ENCODE data around the gene ACTR5. TPM values are rescaled to one million over a fixed set of nuclear protein-coding genes. Genes with fewer than 3 reads are reported as not detected.

The ACTR5 gene
- total and polyA plus RNA-seq, 9 donors = 5.3 to 6.7 (median 6.2) TPM

DNA sequence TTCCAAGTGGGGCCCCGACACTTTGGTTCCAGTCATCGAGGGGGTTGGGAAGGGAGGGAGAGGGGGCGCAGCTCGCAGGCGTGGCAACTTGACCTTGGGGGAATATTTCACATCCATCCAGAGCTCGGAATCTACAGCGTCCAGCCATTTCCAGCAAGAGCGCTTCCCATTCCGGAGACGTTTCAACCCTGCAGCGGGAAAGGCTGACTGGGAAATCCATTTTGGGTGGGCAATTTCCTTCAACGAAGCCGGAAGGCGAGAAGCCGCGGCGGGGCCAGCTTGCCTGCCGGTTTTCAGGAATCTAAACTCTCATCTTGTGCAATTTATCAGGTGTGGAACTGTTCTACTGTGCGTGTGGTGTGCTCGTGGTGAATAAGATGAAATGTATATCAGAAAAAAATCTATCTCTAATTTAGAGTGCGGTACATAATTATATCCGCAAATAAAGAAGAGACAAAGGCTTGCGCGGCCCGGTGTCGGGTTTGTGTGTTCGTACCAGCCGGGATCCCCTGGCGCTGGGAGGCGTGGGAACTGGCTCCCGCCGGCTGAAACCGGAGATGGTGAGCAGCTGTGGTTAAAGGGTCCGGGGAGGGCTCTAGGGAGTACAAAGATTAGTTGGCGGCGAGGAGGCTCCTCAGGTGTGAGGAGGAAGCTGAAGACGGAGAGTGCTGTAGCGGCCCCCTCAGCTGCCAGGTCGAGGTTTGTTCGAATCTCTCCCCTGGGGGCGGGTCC lies 19.2 kb upstream of the ACTR5 start:
- under 1% methylated on average over 21 of the region's 41 CpGs for WGBS (ENCODE audit: insufficient coverage)
- H3K4me1 ChIP-seq (ENCODE audit: control insufficient read depth, insufficient read depth, low read length) = peaks cover 62% of the 10 kb centered on the region
- no peaks in the 10 kb centered on the region for H3K36me3 ChIP-seq (ENCODE audit: control insufficient read depth, insufficient read depth, low read length)
- H3K27me3 ChIP-seq (ENCODE audit: control insufficient read depth, insufficient read depth, low read length) = peaks cover 97% of the 10 kb centered on the region
- no peaks in the 10 kb centered on the region for H3K9me3 ChIP-seq (replicated peaks; ENCODE audit: control insufficient read depth, low read depth, low read length)
- H3K27ac ChIP-seq (ENCODE audit: low read length) = no peak overlapping the region
- DNase-seq = peak; percentile 20
- H3K4me3 ChIP-seq (ENCODE audit: low read length) = no peak overlapping the region

DNA sequence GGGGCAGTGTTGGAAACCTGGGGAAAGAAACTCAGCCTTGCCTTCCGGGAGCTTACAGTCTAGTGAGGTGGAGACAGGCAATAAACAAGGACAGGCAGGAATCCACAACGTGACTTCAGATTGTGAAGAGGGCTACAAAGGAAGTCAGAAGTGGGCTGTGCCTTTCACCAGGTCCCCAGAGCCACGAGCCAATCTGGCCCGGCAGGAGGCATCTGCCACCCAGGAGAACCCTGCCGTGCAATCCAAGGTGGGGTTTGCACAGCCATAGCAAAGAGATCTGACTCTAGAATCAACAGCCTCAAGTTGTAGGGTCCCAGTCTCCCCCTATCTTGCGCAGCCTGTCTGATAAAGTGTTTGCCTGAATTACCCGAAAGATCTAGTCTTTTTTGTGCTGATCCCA lies 18.5 kb upstream of the ACTR5 start:
- H3K4me3 ChIP-seq (ENCODE audit: low read length) = no peak overlapping the region
- 9% methylated on average over 5 of the region's 7 CpGs for WGBS (ENCODE audit: insufficient coverage)
- H3K4me1 ChIP-seq (ENCODE audit: control insufficient read depth, insufficient read depth, low read length) = peaks cover 57% of the 10 kb centered on the region

DNA sequence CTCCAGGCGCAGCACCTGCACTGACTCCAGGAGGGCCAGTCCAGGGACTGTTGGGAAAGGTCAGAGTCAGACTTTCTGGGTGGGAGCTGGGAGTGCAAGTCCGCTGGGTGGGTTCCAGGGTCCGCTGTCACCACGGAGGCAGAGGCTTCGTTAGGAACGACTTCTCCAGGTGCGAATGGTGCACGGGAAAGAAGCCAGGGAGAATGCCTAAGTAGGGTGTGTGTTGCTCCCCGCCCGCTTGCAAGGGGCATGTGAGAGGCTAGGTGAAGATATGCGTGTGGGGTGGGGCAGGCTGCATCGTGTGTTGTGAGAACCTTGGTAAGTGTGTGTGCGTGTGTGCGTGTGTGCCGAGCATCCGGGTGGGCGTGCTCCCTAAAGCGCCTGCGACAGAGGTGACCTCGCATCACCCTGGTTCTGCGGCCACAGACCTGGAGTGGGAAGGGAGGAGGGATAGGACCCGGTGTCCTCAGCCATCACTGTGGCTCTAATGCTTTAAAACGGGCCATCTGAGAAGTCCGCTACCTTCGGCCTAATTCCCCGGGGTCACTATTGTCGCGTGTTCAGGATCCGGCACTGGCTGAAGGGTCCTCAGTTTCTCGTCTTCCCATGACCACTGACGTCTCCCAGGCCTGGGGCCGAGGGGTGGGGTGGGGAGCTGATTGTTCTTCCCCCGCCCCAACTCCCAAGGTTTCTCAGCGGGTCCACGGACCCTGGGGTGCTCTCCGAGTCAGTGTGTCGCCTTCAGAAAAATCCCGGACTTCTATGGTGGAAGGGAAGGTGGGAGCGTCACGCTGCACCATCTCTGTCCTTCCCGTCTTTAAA lies 17.9 kb upstream of the ACTR5 start:
- H3K36me3 ChIP-seq (ENCODE audit: control insufficient read depth, insufficient read depth, low read length) = no peaks in the 10 kb centered on the region
- H3K27me3 ChIP-seq (ENCODE audit: control insufficient read depth, insufficient read depth, low read length) = peaks cover 91% of the 10 kb centered on the region
- H3K4me3 ChIP-seq (ENCODE audit: low read length) = no peak overlapping the region
- WGBS (ENCODE audit: insufficient coverage) = 4% methylated on average over 32 of the region's 41 CpGs
- peaks cover 52% of the 10 kb centered on the region for H3K4me1 ChIP-seq (ENCODE audit: control insufficient read depth, insufficient read depth, low read length)
- no peaks in the 10 kb centered on the region for H3K9me3 ChIP-seq (replicated peaks; ENCODE audit: control insufficient read depth, low read depth, low read length)
- DNase-seq = no peak
- no peak overlapping the region for H3K27ac ChIP-seq (ENCODE audit: low read length)

More for the DNA sequence above, 18.5 kb upstream of the ACTR5 start:
- no peak overlapping the region for H3K27ac ChIP-seq (ENCODE audit: low read length)
- no peaks in the 10 kb centered on the region for H3K36me3 ChIP-seq (ENCODE audit: control insufficient read depth, insufficient read depth, low read length)
- H3K27me3 ChIP-seq (ENCODE audit: control insufficient read depth, insufficient read depth, low read length) = peaks cover 94% of the 10 kb centered on the region
- no peak for DNase-seq
- no peaks in the 10 kb centered on the region for H3K9me3 ChIP-seq (replicated peaks; ENCODE audit: control insufficient read depth, low read depth, low read length)

DNA sequence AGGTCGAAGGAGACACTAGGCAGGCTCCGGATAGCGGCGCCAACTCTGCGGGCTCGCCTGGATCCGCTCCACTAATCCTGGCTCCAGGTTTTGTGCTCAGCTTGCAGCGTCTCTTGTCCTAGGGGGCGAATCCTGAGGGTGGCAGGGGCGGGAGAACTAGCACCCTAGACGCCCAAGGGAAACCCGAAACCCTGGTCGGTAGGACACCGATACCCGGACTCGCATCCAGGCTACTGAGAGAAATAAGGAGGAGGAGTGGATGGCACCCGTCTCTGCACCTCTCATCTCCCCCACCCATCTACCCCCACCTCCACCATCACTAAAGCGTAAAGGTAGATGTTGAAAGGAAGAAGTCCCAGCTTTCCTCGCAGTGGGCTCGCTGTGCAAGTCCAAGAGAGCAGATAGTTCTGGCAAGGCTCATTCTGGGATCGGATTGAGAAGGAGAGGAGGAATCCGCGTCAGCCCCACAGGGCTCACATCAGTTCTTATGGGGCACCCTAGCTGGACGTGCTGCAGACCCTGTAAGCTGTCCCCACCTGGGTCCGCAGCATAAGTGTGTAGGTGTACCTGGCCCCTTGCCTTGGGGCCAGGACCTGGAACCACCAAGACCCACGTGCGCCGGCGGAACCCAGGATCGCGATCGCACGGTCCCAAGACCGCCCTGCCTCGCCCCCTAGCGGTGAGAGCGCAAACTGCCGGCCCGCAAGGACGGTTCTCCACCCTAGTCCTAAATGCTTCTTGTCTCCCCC lies 17.1 kb upstream of the ACTR5 start:
- DNase-seq = peak; percentile 45
- Histone ChIP-seq H3K4me3 (ENCODE audit: low read length) (peak overlapping the region; percentile 24), H3K36me3 (ENCODE audit: control insufficient read depth, insufficient read depth, low read length) (no peaks in the 10 kb centered on the region), H3K9me3 (replicated peaks; ENCODE audit: control insufficient read depth, low read depth, low read length) (no peaks in the 10 kb centered on the region), H3K27me3 (ENCODE audit: control insufficient read depth, insufficient read depth, low read length) (peaks cover 83% of the 10 kb centered on the region), H3K27ac (ENCODE audit: low read length) (no peak overlapping the region), H3K4me1 (ENCODE audit: control insufficient read depth, insufficient read depth, low read length) (peaks cover 47% of the 10 kb centered on the region)
- 0% methylated on average over 29 of the region's 40 CpGs for WGBS (ENCODE audit: insufficient coverage)

DNA sequence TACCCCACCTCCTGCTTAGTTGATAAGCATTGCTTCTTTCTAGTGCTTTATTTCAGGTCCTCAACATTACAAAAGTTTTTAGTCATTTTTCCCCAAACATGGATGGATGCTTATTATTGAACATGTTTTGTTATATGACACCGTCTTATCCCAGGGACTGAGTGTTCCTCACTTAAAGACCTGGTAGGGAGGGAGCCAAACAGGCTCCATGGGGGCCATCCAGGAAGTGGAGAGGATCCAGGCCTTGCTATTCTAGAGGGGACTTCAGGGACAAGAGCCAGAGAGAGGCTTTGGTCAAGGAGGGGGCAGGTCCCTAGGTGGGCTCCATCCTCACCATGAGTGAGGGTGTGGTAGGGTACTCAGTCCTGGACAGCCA lies 16.5 kb upstream of the ACTR5 start:
- H3K9me3 ChIP-seq (replicated peaks; ENCODE audit: control insufficient read depth, low read depth, low read length) = no peaks in the 10 kb centered on the region

DNA sequence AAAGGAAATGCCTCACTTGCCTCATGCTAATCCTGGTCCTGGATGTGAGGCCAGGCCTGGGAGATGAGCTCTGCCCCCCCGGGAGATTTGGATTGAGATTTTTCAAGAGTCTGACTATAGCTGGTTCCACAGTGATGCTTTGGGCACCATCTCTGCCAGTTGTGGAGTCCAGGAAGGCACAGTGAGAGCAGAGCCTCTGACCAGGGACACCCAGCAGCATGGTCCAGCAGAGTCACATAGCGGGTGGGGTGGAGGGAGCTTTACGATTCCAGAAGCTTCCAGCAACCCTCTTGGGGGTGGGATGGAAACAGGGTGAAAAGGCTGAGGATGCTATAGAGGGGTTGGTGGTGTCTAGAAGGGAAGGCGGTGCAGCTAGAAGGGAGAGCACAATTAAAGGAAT lies 15.3 kb upstream of the ACTR5 start:
- H3K36me3 ChIP-seq (ENCODE audit: control insufficient read depth, insufficient read depth, low read length) = no peaks in the 10 kb centered on the region
- DNase-seq = no peak
- H3K9me3 ChIP-seq (replicated peaks; ENCODE audit: control insufficient read depth, low read depth, low read length) = no peaks in the 10 kb centered on the region
- peaks cover 37% of the 10 kb centered on the region for H3K4me1 ChIP-seq (ENCODE audit: control insufficient read depth, insufficient read depth, low read length)
- H3K4me3 ChIP-seq (ENCODE audit: low read length) = no peak overlapping the region
- WGBS (ENCODE audit: insufficient coverage) = 71% methylated on average over 3 of the region's 4 CpGs
- H3K27me3 ChIP-seq (ENCODE audit: control insufficient read depth, insufficient read depth, low read length) = peaks cover 65% of the 10 kb centered on the region
- no peak overlapping the region for H3K27ac ChIP-seq (ENCODE audit: low read length)

More for the DNA sequence above, 16.5 kb upstream of the ACTR5 start:
- H3K4me1 ChIP-seq (ENCODE audit: control insufficient read depth, insufficient read depth, low read length) = peaks cover 46% of the 10 kb centered on the region
- peaks cover 78% of the 10 kb centered on the region for H3K27me3 ChIP-seq (ENCODE audit: control insufficient read depth, insufficient read depth, low read length)
- WGBS (ENCODE audit: insufficient coverage) = 40% methylated on average over 1 of the region's 1 CpG
- H3K27ac ChIP-seq (ENCODE audit: low read length) = no peak overlapping the region
- no peak overlapping the region for H3K4me3 ChIP-seq (ENCODE audit: low read length)
- H3K36me3 ChIP-seq (ENCODE audit: control insufficient read depth, insufficient read depth, low read length) = no peaks in the 10 kb centered on the region
- no peak for DNase-seq

DNA sequence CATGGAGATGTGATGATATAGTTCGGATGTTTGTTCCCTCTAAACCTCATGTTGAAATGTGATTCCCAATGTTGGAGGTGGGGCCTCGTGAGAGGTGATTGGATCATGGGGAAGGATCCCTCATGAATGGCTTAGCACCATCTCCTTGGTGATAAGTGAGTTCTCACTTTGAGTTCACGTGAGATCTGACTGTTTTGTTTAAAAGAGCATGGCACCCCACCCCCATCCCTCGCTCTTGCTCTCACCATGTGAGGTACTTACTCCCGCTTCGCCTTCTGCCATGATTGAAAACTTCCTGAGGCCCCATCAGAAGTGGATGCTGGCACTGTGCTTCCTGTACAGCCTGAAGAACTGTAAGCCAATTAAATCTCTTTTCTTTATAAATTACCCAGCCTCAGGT lies 13.1 kb upstream of the ACTR5 start:
- H3K9me3 ChIP-seq (replicated peaks; ENCODE audit: control insufficient read depth, low read depth, low read length) = no peaks in the 10 kb centered on the region
- peaks cover 47% of the 10 kb centered on the region for H3K27me3 ChIP-seq (ENCODE audit: control insufficient read depth, insufficient read depth, low read length)
- H3K4me1 ChIP-seq (ENCODE audit: control insufficient read depth, insufficient read depth, low read length) = peaks cover 16% of the 10 kb centered on the region
- no peak for DNase-seq
- no peak overlapping the region for H3K4me3 ChIP-seq (ENCODE audit: low read length)
- no peaks in the 10 kb centered on the region for H3K36me3 ChIP-seq (ENCODE audit: control insufficient read depth, insufficient read depth, low read length)
- WGBS (ENCODE audit: insufficient coverage) = 46% methylated on average over 5 of the region's 6 CpGs
- no peak overlapping the region for H3K27ac ChIP-seq (ENCODE audit: low read length)

DNA sequence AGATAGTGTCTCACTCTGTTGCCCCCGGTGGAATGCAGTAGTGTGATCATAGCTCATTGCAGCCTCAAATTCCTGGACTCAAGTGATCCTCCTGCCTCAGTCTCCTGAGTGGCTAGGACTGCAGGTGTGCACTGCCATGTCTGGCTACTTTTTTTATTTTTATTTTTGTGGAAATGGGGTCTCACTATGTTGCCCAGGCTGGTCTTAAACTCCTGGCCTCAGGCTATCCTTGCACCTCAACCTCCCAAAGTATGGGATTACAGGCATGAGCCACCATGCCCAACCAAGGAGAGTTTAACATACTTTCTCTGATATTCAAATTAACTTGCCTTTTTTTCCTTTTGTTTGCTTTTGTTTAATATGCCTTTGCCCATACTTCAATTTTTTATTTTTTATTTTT lies 10.4 kb upstream of the ACTR5 start:
- Histone ChIP-seq H3K4me3 (ENCODE audit: low read length) (no peak overlapping the region), H3K9me3 (replicated peaks; ENCODE audit: control insufficient read depth, low read depth, low read length) (no peaks in the 10 kb centered on the region), H3K4me1 (ENCODE audit: control insufficient read depth, insufficient read depth, low read length) (no peaks in the 10 kb centered on the region), H3K27me3 (ENCODE audit: control insufficient read depth, insufficient read depth, low read length) (peaks cover 29% of the 10 kb centered on the region), H3K27ac (ENCODE audit: low read length) (no peak overlapping the region), H3K36me3 (ENCODE audit: control insufficient read depth, insufficient read depth, low read length) (no peaks in the 10 kb centered on the region)
- no peak for DNase-seq
- WGBS (ENCODE audit: insufficient coverage) = no CpG with 5 or more reads among the region's 1 CpG

DNA sequence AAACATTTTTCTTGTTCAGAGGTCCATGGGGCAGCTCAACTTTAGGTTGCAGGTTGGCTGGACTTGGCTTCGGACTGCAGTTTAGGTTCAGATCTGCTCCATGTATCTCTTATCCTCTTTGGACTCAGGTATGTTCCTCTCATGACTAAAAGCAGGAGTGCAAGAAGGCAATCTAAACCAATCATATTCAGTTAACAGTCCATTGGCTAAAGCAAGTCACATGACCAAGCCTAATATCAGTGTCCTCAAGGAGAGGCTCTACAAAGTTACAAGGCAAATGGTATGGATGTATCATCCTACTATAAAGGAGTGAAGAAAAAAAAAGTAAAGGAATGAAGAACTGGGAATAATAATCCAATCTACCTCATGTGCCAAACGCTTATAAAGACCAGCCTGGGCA lies 2.5 kb upstream of the ACTR5 start:
- no peaks in the 10 kb centered on the region for H3K9me3 ChIP-seq (replicated peaks; ENCODE audit: control insufficient read depth, low read depth, low read length)
- no CpG with 5 or more reads among the region's 2 CpGs for WGBS (ENCODE audit: insufficient coverage)
- no peak overlapping the region for H3K27ac ChIP-seq (ENCODE audit: low read length)

More for the DNA sequence above, 2.5 kb upstream of the ACTR5 start:
- DNase-seq = no peak
- Histone ChIP-seq H3K36me3 (ENCODE audit: control insufficient read depth, insufficient read depth, low read length) (peaks cover 4% of the 10 kb centered on the region), H3K4me1 (ENCODE audit: control insufficient read depth, insufficient read depth, low read length) (peaks cover 11% of the 10 kb centered on the region), H3K4me3 (ENCODE audit: low read length) (no peak overlapping the region), H3K27me3 (ENCODE audit: control insufficient read depth, insufficient read depth, low read length) (peaks cover 6% of the 10 kb centered on the region)
